Adrenal gland (tissue), 12 donors: ENCODE data around the gene NPRL2. TPM values are rescaled to one million over a fixed set of nuclear protein-coding genes. Genes with fewer than 3 reads are reported as not detected.
A peak's percentile ranks its signal among the peaks of the same experiment; 100 is the strongest.

Experiments
- DNase-seq, 7 donors: peaks; one replicate each; pipeline ENCODE4 v3.0.0-alpha.2; 2019 to 2020
- H3K27ac ChIP-seq, 5 donors: fragments of 200-600 bp; sonication (generic) in 4 of 5; 1 replicate in 3 of 5; 2 replicates in 2 of 5; pipeline versions ENCODE4 v1.5.1 to v1.8.0; 2016 to 2020; ENCODE audit warnings: mild to moderate bottlenecking in 1 of 5
- H3K27me3 ChIP-seq: fragments of 200-600 bp; 2 replicates; pipeline ENCODE4 v1.8.0; 2021
- H3K36me3 ChIP-seq, 2 donors: fragments of 200-600 bp; replicated peaks in 1 of 2; 1 replicate in 1 of 2; 2 replicates in 1 of 2; pipeline versions ENCODE4 v1.5.1 to v1.8.0; 2018 to 2022
- H3K4me1 ChIP-seq, 2 donors: fragments of 200-600 bp; replicated peaks in 1 of 2; 1 replicate in 1 of 2; 2 replicates in 1 of 2; pipeline versions ENCODE4 v1.5.1 to v1.8.0; 2018 to 2021
- H3K4me3 ChIP-seq, 4 donors: fragments of 200-600 bp; sonication (generic) in 3 of 4; one replicate each; pipeline ENCODE4 v1.5.1; 2016 to 2018
- H3K9me3 ChIP-seq, 3 donors: fragments of 200-600 bp; sonication (generic) in 1 of 3; replicated peaks in 1 of 3; 1 replicate in 2 of 3; 2 replicates in 1 of 3; pipeline versions ENCODE4 v1.5.1 to v1.8.0; 2016 to 2021
- POLR2A ChIP-seq, 2 donors: fragments of 450-650 bp; IDR thresholded peaks; one replicate each; pipeline ENCODE4 v1.6.1; 2017; ENCODE audit warnings: antibody characterized with exemption in 2 of 2, mild to moderate bottlenecking in 2 of 2, moderate library complexity in 1 of 2
- WGBS, 4 donors: extraction: QIAGEN DNeasy Blood & Tissue Kit in 2 of 4; methylation state at CpG; one replicate each; pipeline versions ENCODE4 v1.1.5 to v1.1.7; 2013 to 2017; 5-methylcytosine and 5-hydroxymethylcytosine counted together
- intact Hi-C, 2 donors: fragments of 100-400 bp; cut with DNase I; formaldehyde crosslinking; loops; one replicate each; pipeline versions ENCODE4 v1.14.1 to v1.15.0; 2022 to 2023
- polyA plus RNA-seq, 3 donors: library from polyadenylated mRNA; stranded (reverse); fragments of 200-250 nt in 2 of 3; fragments of 350-450 nt in 1 of 3; fragmentation: Illumina TruSeq in 1 of 3; extraction: RNeasy Lipid Tissue Mini Kit (QIAGEN cat#74804) in 1 of 3; gene quantifications; one replicate each; pipeline ENCODE4 v1.2.3, GENCODE V29; 2013 to 2014
- total RNA-seq, 9 donors: library from RNA; depleted of rRNA in 4 of 9; stranded (reverse); fragments of >200 nt in 4 of 9; fragments of 120-200 nt in 1 of 9; fragmentation: NEBNext Ultra II Directional in 1 of 9; extraction: Animal tissue kit (Norgen Biotek cat#: 25700) in 1 of 9; gene quantifications; one replicate each; pipeline versions ENCODE4 v1.1.0 to v1.2.4, GENCODE V29; 2013 to 2023
- TF ChIP-seq, protein P1 (sequence below), 6 experiments: fragments of 450-650 bp in 4 of 6; fragments of 200-600 bp in 2 of 6; sonication (generic) in 1 of 6; IDR thresholded peaks; 1 replicate in 5 of 6; 2 replicates in 1 of 6; pipeline versions ENCODE4 v1.5.1 to v1.8.0; 2016 to 2021; ENCODE audit warnings: antibody characterized with exemption in 6 of 6, mild to moderate bottlenecking in 2 of 6, moderate library complexity in 1 of 6
- donor health status: healthy with polysubstance abuse.
- donor health status: Bipolar disorder and iron deficiency.
- donor health status: DM: yes; HTN: yes; CAD: no.
- donor health status: DM: no; HTN: no; CAD: no.
- donor health status: DM: no; HTN: no; CAD: no.
- donor health status: DM: yes; HTN: yes; CAD: no.

NPRL2 gene
- total and polyA plus RNA-seq, 12 donors = 16.9 to 57.9 (median 26.3) TPM

DNA sequence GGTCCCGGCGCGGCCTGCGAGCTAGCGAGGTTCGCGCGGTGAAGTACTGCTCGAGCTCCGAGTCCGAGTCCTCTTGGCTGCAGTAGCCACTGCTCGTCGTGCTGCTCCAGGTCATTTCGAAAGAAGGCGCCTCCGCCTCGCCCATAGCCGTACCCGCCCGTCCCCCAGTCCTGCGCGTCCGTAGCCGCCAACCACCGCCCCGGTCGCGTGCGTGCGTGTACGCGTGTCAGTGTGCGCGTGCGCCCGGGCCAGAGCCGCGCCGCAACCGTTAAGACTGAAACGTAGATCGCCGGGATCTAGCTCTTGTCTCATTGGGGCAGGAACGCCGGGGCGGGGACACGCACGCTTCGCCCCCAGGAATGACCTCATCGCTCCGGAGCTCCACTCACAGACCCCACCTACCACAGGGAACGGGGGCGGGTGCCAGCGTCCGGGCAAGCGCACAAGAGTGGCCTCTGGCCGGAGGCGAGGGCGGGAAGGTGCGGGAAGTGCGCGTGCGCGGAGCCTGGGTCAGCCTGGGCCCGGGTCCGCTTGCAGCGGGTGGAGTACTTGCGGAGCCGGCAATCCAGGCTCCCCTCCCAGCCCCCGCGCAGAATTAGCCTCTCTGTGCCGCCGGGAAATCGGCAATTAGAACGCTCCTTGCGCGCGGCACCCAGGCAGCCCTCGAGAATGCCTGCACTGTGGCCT lies 13.3 kb downstream of the NPRL2 start:
- Histone ChIP-seq H3K4me3 (peak overlapping the region; percentile 30 to 68 (median 58)), H3K9me3 (no peaks in the 10 kb centered on the region), H3K36me3 (peaks cover 0 to 2% of the 10 kb centered on the region in 2 donors), H3K27ac (peak overlapping the region; percentile 87 to 98 (median 93)), H3K27me3 (no peaks in the 10 kb centered on the region), H3K4me1 (peaks cover 29 to 52% of the 10 kb centered on the region in 2 donors)
- peak; percentile 99 to 100 (median 100) for DNase-seq
- intact Hi-C loops = no loop called here
- WGBS, 4 donors = 0 to 1% (median 0%) methylated on average over 23 to 79 of the region's 79 CpGs; no CpG with 5 or more reads in 1 of the 4 donors
- TF ChIP-seq POLR2A (IDR thresholded peaks at IDR 0.05) = peak; percentile 68 to 96
- TF ChIP-seq, protein P1, sequence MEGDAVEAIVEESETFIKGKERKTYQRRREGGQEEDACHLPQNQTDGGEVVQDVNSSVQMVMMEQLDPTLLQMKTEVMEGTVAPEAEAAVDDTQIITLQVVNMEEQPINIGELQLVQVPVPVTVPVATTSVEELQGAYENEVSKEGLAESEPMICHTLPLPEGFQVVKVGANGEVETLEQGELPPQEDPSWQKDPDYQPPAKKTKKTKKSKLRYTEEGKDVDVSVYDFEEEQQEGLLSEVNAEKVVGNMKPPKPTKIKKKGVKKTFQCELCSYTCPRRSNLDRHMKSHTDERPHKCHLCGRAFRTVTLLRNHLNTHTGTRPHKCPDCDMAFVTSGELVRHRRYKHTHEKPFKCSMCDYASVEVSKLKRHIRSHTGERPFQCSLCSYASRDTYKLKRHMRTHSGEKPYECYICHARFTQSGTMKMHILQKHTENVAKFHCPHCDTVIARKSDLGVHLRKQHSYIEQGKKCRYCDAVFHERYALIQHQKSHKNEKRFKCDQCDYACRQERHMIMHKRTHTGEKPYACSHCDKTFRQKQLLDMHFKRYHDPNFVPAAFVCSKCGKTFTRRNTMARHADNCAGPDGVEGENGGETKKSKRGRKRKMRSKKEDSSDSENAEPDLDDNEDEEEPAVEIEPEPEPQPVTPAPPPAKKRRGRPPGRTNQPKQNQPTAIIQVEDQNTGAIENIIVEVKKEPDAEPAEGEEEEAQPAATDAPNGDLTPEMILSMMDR (IDR thresholded peaks at IDR 0.05) = no peak

DNA sequence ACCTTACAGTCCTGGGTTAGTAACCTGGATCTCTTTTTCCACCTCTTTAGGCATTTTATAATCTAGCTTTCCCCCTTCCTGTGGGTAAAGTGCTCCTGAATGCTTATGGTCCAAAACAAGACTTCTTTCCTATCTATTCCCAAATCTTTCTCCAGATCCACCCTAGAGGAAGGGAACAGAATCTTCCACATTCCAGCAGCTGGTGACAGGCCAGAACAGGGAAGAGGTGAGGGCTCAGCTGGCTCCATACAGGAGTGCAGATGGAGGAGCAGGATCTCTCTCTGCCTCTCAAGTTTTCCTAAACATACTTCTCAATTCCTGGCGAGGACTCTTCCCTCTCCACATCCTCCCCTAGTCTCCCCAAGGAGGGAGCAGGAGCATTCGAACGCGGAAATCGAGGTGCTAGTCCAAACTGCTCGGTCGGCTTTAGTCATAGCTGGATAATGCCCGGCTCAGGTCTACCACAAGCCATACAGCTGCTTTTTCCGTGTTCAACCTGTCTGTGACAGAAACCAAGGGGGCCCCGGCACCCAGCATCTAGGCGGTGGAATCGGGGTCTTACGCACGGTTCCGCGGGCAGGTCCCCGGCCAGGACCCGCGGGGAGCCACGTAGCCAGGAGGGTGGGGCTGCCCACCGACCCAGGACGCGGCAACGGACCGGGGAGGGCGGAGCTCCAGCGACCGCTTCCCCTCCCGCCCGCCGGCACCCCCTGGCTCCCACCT lies 14.0 kb downstream of the NPRL2 start:
- Histone ChIP-seq H3K9me3 (no peaks in the 10 kb centered on the region), H3K27me3 (no peaks in the 10 kb centered on the region), H3K4me1 (peaks cover 29 to 52% of the 10 kb centered on the region in 2 donors), H3K27ac (peak overlapping the region; percentile 87 to 98 (median 93)), H3K4me3 (peak overlapping the region; percentile 27 to 68 (median 58)), H3K36me3 (peaks cover 0 to 9% of the 10 kb centered on the region in 2 donors)
- TF ChIP-seq POLR2A (IDR thresholded peaks at IDR 0.05) = no peak
- TF ChIP-seq, protein P1 (IDR thresholded peaks at IDR 0.05) = peak in 1 of 6 experiments; percentile 16
- DNase-seq = no peak
- 1 to 2% (median 1%) methylated on average over 9 to 31 of the region's 31 CpGs for WGBS, 4 donors
- intact Hi-C loops = no loop called here

DNA sequence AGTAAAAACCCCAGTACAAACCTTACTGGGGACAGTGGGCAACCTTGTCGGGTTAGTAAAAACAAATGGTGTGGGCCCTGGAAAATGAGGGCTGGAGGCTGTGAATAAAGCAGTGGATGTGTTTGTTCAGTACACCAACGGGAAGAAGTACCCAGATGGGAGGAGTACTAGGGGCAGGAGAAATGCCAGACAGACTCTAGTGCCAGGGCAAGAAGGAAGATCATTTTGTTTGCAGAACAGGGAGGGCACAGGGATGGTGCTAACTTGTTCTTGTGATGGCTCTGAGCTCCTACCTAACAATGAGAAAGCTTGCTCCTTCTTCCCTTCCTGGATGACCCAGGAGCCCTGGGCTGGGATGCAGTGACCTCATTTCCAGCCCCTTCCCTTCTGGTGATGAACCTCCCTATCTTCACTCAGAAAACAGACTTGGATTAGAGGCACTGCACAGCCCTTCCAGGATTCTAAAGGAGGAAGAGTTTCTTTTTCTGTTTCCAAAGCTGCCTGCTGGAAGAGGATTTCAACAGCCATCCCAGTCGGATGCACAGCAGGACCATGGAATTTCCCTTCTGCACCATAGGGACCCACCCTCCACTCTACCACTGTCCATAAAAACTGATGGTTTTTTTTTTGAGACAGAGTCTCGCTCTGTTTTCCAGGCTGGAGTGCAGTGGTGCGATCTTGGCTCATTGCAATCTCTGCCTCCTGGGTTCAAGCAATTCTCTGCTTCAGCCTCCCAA lies 16.1 kb downstream of the NPRL2 start:
- Histone ChIP-seq H3K4me3 (no peak overlapping the region), H3K27me3 (no peaks in the 10 kb centered on the region), H3K9me3 (no peaks in the 10 kb centered on the region), H3K4me1 (peaks cover 29 to 52% of the 10 kb centered on the region in 2 donors), H3K27ac (peak overlapping the region in 4 of 5 donors; percentile 22 to 98 (median 58)), H3K36me3 (peaks cover 0 to 30% of the 10 kb centered on the region in 2 donors)
- WGBS, 4 donors = 70 to 78% (median 74%) methylated on average over 5 of the region's 5 CpGs
- TF ChIP-seq POLR2A (IDR thresholded peaks at IDR 0.05) = no peak
- TF ChIP-seq, protein P1 (IDR thresholded peaks at IDR 0.05) = no peak
- intact Hi-C loops = loop anchor here in 1 of 2 donors (5.0 kb wide), 1 partner anchor 47 kb away; no protein-coding TSS in a partner anchor
- no peak for DNase-seq
